ENCODE measurements around the gene KHDC4. TPM values are rescaled to one million over a fixed set of nuclear protein-coding genes. Genes with fewer than 3 reads are reported as not detected.
A peak's percentile ranks its signal among the peaks of the same experiment; 100 is the strongest.

The KHDC4 gene
- total and polyA plus RNA-seq, 9 of the 15 experiments (the other 6 are each of a cell fraction or from before 2014, with no cell fraction given): 12.1 to 185 (median 65.6) TPM

DNA sequence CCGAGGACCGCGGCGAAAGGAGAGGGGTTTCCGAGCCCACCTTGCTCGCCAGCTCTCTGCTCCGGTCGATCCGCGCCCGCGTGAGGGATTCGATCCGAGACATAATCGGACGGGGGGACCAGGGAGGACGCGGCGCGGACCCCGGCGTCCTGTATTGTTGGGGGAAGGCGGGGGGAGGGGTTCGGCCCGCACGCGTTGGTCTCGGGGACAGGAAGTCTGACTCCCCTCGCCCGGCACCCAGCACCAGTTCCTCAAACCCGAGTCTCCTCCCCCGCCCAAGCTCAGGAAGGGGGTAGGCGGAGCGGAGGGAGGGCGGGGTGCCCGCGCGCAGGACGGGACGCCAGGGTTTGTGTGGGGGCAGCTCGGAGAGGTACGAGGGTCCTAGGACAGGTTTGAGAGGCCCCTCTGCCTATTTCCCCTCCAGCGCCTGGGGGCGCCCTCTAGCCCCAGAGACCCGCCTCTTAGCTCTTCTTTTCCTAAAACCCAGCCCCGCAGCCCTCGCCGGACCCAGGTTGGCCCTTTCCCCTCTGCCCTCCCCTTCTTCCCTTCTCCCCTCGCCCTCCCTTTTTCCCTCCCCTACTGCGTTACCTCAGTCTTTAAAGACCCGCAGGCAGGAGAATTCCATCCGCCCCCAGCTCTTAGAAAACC, 44.2 kb upstream of the KHDC4 start, which contains the start of gene ARHGEF2 (continued):
- TF ChIP-seq FOXA3 (CRISPR knock-in tag; conservative IDR thresholded peaks at IDR 0.05 in 1 of 2, IDR thresholded peaks at IDR 0.05 in 1 of 2) (no peak), PRMT5 (CRISPR knock-in tag; IDR thresholded peaks at IDR 0.05) (no peak), SAFB2 (IDR thresholded peaks at IDR 0.05; ENCODE audit: borderline replicate concordance, low read depth, low read length, severe bottlenecking) (no peak), CSDE1 (IDR thresholded peaks at IDR 0.05) (no peak), GABPA (tag; conservative IDR thresholded peaks at IDR 0.05; ENCODE audit: low read depth) (peak; percentile 66), ZNF324 (CRISPR knock-in tag; IDR thresholded peaks at IDR 0.05) (no peak), NR3C1 (CRISPR knock-in tag; IDR thresholded peaks at IDR 0.05) (no peak), BRF1 (IDR thresholded peaks at IDR 0.05; ENCODE audit: borderline replicate concordance, extremely low read depth, insufficient read length) (no peak), ARNT (IDR thresholded peaks at IDR 0.05) (no peak), ZNF23 (CRISPR knock-in tag; IDR thresholded peaks at IDR 0.05) (no peak), NRF1 (conservative IDR thresholded peaks at IDR 0.05 in 1 of 2, IDR thresholded peaks at IDR 0.05 in 1 of 2) (peak; percentile 70 to 76), POLR2G (IDR thresholded peaks at IDR 0.05; ENCODE audit: low read depth, low read length) (peak; percentile 93), SMARCA5 (IDR thresholded peaks at IDR 0.05) (no peak), ESRRB (CRISPR knock-in tag; IDR thresholded peaks at IDR 0.05; ENCODE audit: borderline replicate concordance) (0 out of 2 replicates have a peak, but pooled peaks have one; percentile 23), TGIF2 (CRISPR knock-in tag; IDR thresholded peaks at IDR 0.05) (peak; percentile 74; the same call in 1 of the 2 replicates), ZNF311 (CRISPR knock-in tag; IDR thresholded peaks at IDR 0.05) (no peak), KLF1 (tag; IDR thresholded peaks at IDR 0.05) (no peak), ZFP36 (IDR thresholded peaks at IDR 0.05; ENCODE audit: low read depth, low read length, partially characterized antibody) (no peak), SREBF2 (CRISPR knock-in tag; IDR thresholded peaks at IDR 0.05) (no peak), POLR2AphosphoS5 (IDR thresholded peaks at IDR 0.05; ENCODE audit: control insufficient read depth, insufficient read depth, low read depth, low read length) (peak; percentile 47)
- TF ChIP-seq, protein P1, sequence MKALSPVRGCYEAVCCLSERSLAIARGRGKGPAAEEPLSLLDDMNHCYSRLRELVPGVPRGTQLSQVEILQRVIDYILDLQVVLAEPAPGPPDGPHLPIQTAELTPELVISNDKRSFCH (CRISPR knock-in tag; IDR thresholded peaks at IDR 0.05): no peak
- TF ChIP-seq, protein P1 (tag; IDR thresholded peaks at IDR 0.05): no peak
- TF ChIP-seq, protein P2, sequence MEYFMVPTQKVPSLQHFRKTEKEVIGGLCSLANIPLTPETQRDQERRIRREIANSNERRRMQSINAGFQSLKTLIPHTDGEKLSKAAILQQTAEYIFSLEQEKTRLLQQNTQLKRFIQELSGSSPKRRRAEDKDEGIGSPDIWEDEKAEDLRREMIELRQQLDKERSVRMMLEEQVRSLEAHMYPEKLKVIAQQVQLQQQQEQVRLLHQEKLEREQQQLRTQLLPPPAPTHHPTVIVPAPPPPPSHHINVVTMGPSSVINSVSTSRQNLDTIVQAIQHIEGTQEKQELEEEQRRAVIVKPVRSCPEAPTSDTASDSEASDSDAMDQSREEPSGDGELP (CRISPR knock-in tag; IDR thresholded peaks at IDR 0.05; ENCODE audit: borderline replicate concordance): peak; percentile 10; the same call in 1 of the 2 replicates
- TF ChIP-seq, protein P3, sequence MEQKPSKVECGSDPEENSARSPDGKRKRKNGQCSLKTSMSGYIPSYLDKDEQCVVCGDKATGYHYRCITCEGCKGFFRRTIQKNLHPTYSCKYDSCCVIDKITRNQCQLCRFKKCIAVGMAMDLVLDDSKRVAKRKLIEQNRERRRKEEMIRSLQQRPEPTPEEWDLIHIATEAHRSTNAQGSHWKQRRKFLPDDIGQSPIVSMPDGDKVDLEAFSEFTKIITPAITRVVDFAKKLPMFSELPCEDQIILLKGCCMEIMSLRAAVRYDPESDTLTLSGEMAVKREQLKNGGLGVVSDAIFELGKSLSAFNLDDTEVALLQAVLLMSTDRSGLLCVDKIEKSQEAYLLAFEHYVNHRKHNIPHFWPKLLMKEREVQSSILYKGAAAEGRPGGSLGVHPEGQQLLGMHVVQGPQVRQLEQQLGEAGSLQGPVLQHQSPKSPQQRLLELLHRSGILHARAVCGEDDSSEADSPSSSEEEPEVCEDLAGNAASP (IDR thresholded peaks at IDR 0.05): no peak
- TF ChIP-seq, protein P4, sequence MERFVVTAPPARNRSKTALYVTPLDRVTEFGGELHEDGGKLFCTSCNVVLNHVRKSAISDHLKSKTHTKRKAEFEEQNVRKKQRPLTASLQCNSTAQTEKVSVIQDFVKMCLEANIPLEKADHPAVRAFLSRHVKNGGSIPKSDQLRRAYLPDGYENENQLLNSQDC (CRISPR knock-in tag; IDR thresholded peaks at IDR 0.05): no peak
- TF ChIP-seq, protein P5, sequence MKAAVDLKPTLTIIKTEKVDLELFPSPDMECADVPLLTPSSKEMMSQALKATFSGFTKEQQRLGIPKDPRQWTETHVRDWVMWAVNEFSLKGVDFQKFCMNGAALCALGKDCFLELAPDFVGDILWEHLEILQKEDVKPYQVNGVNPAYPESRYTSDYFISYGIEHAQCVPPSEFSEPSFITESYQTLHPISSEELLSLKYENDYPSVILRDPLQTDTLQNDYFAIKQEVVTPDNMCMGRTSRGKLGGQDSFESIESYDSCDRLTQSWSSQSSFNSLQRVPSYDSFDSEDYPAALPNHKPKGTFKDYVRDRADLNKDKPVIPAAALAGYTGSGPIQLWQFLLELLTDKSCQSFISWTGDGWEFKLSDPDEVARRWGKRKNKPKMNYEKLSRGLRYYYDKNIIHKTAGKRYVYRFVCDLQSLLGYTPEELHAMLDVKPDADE (conservative IDR thresholded peaks at IDR 0.05; ENCODE audit: control insufficient read depth, low read depth, low read length): peak; percentile 64; the same call in 1 of the 2 replicates

Data from K562 (cell line).